ENCODE data around the gene USP54.

The USP54 gene

DNA sequence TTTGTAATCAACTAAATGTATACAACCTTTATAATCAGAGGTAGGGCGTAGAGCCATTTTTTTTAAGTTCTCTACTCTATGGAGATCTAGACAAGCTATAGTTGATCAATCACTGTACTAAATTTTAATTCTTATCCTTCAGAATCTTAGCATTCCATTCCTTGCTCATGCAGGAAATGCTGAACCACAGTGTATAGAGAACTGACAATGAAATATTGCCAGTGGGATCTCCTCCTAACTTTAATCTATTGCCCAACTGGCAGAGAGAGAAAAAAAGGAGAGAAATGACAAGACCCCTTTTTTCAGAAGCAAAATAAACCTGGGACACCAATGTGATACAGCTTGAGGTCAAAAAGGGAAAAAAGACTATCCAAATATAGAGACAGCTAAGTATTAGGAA lies 68.9 kb downstream of the USP54 start:
- no peak for DNase-seq

DNA sequence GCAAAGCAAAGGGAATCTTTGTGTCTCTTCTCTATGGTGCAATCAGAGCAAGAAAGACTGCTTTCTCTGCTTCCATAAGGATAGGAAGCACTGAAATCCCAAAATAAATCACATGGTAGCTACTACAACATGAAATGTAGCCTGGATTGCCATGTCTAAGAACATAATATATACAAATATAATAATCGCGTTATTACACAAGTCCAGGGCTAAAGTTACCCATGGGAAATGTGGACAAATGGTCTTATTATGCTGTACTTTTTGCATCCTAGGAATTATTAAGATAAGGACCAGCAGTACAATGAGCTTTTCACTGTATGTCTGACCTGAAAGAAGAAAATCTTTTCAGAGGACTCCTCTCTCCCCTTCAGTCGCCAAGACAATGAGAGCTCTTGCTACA lies 71.8 kb downstream of the USP54 start:
- DNase-seq, result no peak

DNA sequence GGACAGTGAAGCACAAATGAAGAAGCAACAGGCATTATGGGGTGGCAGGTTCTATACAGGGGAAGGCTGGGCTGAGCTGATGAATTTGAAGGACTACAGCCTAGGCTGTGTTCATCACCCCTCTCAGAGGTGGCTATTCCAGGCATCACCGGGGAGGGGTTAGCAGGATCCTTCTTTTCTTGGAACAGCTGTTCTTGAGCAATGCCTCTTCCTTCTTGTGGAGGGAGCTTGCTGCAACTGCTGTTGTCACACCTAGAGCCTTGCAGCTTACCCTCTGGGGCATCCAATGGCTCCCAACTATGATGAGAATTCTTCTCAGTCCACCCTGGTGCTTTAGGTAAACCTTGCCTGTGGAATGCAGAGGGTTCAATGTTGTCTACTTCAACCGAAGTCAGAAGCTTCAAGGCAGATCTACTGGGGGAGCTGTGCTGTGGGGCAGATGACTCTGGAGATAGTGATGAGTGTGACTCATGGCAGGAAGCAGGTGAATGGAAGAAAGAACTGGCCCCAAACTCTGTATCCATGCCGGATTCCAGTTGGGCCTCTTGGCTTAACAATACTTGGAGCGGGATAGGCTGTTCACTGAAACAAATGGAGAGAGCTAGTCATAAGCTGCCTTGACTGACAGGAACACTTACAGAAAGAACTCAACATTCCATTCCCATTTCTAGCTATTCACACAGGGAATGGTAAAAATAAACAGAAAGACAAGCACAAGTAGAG lies 73.8 kb downstream of the USP54 start:
- DNase-seq, result no peak

DNA sequence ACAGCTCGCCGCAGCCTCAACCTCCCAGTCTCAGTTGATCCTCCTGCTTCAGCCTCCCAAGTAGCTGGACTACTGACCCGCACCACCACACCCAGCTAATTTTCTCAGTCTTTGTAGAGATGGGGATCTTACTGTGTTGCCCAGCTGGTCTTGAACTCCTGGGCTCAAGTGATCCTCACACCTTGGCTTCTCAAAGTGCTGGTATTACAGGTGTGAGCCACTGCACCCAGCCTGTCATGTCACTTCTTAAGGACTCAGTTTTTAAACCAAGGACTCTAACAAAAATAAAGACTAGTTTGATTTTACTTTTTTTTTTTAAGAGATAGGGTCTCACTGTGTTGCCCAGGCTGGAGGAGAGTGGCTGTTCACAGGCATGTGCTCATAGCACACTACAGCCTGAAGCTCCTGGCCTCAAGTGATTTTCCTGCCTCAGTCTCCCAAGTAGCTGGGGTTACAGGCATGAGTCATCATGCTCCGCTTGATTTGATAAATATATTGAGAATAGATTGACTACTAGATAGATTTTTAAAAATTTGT lies 78.9 kb downstream of the USP54 start:
- no peak for DNase-seq

DNA sequence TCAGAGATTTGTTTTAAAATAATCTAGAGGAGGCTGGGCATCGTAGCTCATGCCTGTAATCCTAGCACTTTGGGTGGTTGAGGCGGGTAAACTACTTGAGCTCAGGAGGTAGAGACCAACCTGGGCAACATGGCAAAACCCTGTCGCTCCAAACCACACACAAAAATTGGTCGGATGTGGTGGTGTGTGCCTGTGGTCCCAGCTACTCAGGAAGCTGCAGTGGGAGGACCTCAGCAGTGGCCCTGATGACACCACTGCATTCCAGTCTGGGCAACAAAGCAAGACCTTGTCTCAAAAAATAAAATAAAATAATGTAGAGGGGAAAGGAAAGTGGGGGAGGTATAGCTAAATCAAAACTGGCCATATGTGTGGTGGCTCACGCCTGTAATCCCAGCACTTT lies 81.4 kb downstream of the USP54 start:
- DNase-seq, result no peak

DNA sequence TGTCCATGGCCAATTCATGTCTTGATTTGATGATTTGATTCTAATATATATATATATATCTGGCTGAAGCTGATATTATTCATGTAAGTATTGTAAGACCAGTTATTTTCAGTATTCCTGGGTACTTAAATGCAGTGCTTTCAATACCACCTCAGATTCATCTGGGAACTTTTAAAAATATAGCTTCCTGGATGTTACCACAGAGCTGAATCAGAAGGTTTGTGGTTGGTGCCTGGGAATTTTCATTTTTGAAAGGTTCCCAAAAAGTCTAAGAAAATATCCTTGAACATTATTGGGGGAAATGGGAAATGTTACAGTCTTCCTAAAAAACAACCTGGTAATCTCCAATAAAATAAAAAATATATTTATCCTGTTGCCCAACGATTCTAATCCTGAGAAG lies 84.7 kb downstream of the USP54 start:
- DNase-seq, result no peak

DNA sequence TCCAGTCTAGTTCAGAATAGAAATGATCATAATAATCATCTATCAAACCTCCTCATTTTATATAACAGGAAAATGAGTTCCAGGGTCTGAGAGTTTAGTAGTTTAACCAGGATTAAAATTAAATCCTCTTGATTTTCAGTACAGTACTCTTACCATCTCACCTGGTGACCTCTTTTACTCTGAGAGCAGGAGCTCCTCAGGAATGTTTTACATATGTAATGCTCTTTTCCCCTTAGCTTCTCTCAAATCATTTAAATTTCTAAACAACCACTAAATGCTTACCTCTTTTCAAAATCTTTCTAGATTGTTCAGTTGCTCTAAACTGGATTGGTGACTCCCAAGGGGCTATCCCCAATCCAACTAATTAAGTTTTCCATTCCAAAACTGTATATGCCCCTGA lies 85.1 kb downstream of the USP54 start:
- DNase-seq, result no peak

DNA sequence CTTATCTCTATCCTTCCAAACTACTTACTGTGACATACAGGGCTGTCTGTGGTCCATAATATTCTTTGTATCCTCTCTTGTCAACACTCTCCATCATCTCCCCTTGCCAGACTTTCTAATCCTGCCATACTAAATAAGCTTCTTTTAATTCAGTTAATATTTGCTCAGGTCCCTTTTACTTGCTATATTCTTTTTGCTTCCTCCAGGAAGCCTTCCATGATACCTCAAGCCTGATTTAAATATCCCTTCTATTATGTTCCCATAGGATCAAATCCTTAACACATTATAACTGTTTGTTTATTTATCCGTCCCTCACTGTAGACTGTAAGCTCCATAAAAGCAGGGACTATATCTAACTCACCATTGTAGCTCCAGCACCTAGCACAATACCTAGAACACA lies 88.1 kb downstream of the USP54 start:
- DNase-seq, result no peak

DNA sequence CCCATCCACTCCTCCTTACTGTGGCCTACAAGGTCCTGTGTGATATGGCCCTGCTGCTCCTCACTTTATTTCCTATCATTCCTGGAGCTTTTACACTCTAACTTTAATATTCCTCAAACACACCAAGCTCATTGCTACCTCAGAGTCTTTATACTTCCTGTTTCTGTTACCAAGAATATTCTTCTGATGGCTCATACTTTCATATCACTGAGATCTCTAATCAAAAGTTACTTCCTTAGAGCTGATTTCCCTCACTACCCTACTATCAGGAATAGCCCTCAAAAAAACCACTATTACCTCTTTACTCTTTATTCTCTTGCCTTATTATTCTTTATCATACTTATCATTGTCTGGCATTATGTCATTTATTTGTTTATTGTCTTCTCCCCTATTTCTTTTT lies 89.5 kb downstream of the USP54 start:
- DNase-seq, result no peak

DNA sequence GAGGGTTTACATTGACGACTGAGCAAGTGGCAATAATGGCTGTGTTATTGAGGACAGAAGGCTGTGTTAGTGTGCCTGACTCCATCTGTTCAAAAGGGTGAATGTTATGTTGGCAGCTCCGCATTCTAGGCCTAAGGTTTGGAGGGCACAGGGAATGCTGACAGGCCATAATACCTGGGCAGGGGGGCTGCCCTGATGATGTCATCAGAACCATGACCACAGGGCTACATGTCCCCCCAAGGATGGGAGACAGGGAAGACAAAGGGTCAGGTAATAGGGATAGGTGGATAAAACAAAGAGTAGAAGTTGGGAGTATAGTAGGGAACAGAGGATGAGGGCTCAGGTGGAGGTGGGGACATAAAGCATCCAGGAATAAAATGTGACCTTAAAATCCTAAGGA lies 93.5 kb downstream of the USP54 start:
- DNase-seq, result no peak

DNA sequence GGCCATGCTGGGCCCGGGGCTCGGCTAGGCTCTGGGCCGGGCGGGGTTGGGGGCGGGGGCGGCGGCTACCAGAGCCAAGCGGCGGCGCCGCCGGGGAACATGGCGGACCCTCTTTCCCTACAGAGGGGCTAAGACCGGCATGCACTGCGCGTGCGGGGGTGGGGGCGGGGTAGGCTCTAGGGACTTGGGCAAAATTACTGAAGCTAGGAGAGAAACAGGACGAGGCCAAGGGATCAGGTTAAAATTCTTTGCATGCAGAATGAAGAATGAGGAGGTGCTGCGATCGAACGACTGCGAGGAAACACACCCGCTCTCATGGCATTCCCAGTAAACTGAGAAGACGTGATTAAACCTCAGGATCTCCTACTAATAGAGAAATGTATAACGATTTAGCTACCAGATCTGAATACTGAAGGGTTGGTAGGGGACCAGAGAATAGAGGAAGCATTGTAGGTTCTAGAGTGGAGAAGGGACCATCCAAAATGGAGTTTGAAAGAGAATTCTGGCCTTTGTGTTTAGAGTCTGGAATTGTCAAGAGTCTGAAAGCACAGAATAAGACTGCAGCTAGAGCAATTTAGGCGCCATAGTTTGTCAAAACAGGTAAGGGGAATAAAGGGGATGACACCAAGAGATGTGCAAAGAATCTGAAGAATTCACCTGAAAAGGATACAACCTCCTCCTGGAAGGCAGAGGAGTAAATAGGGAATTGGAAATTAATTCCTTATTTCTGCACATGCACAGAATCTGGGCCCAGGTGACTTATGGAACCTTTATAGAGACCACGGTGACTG lies 95.1 kb downstream of the USP54 start, which contains the start of gene PPP3CB:
Gene PPP3CB (minus strand): TSS at position 141 of the 791 bp plus-strand sequence. CDS start 135 bp downstream, at position 6.
- DNase-seq, result peak; percentile 88

DNA sequence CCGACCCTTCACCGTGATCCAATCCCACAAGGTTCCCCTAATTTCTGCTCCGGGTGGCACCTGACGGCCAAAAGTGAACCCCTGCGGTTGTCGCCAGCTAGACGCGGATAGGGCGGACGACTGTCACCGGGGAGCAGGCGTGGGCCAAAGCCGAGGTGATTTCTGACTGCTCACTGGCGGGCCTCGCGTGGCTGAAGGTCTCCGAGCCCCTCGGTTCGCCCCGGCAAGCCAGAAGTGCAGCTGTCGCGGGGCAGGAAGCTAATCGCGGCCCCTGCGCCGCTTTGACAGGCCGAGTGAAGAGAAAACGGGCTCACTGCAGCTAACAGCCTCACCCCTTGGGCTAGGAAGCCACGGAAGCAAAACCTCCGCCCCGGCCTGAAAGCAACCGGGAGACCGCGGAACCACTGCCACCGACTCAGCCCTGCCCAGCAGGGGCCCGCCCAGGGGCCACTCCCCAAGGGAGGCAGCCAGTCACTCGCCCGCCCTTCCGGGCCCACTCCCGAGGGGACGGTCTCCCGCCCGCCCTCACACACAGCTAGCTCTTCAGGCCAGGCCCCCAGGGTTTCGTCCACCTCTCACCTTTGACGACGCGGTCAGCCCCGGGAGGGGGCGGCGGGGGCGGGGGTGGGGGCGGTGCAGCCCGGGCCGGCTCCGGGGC lies 95.8 kb downstream of the USP54 start:
- DNase-seq, result peak; percentile 50

DNA sequence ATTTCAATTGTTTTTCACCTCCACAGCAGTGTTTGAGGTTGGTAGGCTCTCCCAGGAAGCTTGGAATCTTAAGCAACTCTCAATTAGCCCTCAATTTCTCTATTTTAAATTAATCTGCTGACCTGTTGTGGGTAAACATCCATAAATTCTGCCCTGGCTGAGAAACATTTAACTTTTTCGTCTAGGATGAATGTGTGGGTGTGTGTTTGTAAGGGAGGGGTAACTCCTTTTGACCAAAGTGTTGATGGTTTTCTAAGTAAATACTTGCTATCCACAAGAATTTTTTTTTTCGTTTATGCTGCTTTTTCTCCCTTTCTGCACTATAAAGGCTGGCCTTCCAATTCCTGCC lies 96.3 kb downstream of the USP54 start:
- no peak for DNase-seq

DNA sequence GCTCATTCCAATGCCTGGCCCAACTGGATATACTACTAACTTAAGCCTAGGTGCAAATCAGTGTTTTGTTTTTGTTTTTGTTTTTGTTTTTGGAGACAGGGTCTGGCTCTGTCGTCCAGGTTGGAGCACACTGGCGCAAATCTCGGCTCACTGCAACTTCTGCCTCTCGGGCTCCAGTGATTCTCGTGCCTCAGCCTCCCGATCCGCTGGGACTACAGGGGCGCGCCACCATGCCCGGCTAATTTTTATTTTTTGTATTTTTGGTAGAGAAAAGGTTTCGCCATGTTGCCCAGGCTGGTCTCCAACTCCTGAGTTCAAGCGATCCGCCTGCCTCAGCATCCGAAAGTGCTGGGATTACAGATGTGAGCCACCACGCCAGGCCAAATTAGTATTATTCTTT lies 96.9 kb downstream of the USP54 start:
- DNase-seq, result no peak

DNA sequence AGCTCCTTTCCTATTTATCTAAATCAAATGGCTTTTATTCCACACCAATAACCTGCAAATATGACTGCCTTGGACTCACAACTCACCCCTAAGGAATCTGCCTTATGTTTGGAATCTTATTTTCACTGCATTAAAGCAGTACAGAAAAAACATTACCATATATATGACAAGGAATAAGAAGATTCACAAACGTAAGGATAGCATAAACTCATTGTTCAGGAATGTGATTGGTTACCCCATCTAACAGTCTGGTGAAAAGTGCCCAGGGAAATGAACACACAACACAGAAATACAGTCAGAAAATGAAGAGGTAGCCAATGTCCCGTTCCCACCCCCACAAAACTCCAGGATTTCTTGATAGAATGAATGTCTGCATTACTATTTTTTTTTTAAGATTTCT lies 97.4 kb downstream of the USP54 start:
- DNase-seq, result no peak

DNA sequence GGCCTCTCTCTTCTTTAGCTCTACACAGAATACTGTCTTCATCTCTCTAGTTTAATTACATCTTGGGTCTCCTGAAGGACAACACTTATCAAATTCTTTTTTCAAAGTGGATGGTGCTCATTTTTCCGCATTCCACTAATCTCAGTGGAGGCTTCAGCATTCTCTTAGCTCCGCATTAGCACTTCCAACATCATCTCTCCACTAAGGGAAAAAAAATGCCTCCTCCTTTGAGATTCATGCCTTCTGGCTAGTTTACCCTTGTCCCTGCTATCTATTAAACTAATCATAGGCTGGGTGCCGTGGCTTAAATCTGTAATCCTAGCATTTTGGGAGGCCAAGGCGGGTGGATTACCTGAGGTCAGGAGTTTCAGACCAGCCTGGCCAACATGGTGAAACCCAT lies 104.5 kb downstream of the USP54 start:
- DNase-seq, result no peak

DNA sequence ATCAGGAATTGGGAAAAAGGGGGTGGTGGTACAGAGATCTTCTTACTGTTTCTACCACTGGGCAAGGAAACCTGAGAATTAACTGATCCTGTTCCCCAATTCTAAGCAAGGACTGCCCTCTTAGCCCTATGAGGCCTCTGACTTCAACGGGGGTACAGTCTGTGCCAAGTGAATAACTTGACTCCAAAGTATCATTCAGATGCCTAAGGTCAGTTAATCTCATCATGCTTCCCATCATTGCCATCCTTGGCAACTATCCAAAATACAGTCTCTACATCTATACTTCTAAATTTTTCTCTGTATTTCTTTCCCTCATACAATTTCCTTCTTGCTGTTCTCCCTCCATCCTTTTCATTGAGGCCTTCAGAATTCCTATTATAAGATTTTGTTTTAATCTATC lies 105.8 kb downstream of the USP54 start:
- DNase-seq, result no peak

DNA sequence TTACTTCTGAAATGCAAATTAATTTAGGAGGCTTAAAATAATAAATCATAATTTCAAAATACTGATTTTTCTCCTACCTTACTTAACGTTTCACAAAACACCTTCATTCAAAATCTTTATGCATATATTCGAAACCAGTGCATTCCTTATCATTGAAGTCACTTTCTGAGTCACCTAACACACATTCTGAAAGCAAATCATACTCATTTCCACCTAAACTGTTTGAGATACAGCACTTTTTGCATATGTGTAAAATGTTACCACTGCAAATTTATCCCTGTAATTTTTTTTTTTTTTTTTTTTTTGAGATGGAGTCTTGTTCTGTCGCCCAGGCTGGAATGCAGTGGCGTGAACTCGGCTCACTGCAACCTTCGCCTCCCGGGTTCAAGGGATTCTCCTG lies 111.0 kb downstream of the USP54 start:
- DNase-seq, result no peak

DNA sequence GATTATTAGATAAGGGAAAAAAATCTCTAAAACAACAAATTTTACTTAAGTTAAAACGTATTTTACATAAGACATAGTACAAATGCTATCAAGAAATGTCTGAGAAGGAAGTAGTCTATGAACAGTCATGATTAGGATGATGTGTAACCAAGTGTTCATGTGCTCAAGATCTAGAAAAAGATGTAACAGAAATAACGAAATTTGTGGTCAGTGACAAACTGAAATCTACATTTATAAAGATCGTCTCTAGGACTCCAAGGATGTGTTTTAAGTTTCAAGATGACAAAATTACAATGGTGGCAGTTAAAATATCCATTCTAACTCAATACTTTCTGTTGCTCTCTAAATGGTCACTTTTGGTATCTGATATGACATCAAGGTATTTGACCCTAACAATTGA lies 112.5 kb downstream of the USP54 start:
- DNase-seq, result no peak

DNA sequence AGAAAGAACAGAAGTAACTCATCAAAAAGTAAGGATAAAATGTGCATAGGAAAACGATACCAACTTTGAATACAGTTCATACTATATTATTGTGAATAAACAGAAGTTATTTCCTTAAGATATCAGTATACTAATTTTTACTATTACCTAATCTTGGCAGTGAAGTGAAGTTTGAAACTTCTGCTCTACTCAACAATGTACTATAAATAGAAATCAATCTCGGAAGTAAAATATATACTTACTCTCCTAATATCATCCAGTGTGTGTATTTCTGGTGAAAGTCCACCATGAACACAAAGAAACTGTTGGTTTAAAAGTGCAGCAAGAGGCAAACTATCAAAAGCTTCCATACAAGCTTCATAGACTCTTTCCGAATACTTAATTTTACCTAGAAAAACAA lies 119.9 kb downstream of the USP54 start:
- DNase-seq, result no peak

DNA sequence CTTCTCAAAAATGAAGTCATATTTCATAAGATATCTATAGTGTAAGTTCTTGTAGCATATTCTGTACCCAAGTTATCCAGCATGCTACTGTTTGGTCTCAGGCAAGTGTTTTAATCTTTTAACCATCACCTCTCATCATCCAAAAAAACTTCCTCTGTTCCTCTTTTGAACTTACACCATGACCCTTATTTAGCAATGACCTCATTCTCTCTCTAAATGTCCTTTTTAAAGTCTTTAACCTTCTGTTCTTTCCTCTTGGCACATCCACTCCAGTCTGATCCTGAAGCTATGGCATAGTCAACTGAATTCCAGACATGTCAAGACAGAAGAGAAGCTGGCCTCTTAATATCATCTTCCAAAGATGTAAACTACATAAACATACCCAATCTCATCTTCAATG lies 121.6 kb downstream of the USP54 start:
- no peak for DNase-seq

DNA sequence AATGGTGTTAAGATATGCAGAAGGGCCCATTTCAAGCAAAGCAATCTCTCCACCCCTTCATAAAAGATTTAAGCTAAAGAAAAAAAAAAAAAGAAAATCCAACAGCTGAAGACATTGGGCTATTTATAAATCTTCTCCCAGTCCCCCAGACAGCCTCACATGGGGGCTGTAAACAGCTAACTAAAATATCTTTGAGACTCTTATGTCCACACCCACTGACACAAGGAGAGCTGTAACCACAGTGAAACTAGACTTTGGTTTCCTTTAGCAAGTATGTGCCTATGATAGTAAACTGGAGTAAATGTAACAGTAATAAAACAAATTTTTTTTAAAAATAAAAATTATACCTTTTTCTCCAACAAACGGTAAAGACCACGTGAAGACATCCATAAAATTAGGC lies 123.9 kb downstream of the USP54 start:
- DNase-seq, result no peak

DNA sequence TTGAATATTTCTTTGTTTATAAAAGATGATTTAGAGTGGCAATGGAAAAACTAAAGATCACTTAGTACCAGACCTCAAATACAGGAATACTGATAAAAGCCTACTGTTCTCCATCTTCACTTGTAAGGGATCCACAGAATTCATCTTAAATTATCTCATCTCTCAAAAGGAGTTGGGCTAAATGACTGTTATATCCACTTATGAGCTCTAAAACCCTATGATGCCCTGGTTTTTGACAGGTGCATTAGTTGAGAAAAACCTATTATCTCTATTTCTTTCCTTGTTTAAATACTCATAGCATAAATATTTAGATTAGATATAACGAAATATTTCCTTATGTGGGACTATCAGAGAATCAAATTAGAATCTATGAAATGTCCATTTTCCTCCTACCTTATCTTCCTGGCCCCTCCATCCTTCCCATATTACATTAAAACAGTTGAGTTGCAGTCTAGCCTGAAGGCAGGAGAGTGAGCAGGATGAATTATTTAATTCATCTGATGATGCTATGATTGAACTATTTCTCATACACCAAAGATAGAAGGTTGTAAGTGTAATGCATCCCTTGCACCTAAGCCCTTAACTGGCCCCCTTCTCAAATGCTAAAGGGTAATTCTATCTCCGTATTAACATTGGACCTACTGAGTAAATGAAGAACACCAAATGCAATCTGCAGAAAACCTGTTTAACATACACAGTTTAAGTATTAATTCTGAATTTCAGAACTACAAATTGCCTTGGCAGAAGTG lies 125.0 kb downstream of the USP54 start:
- DNase-seq, result no peak

Data from NCI-H748 treated with DMSO at 0.1 percent for 48 hours (cell line).